Smooth muscle cell (in vitro differentiated cells): ENCODE measurements around the gene GREB1. TPM values are rescaled to one million over a fixed set of nuclear protein-coding genes. Genes with fewer than 3 reads are reported as not detected.

ENCODE experiments used
- DNase-seq: peaks from one replicate; lab custom pipeline; 2025; ENCODE audit not compliant: unreplicated experiment; lab: John Stamatoyannopoulos, UW
- H2AFZ ChIP-seq: fragments of 200-600 bp; sonication (generic); 2 replicates; pipeline ENCODE4 v1.6.0; 2016; ENCODE audit warnings: antibody characterized with exemption, low read depth, mild to moderate bottlenecking
- H3F3A ChIP-seq: fragments of 200-600 bp; sonication (generic); 2 replicates; pipeline ENCODE4 v1.6.0; 2017; ENCODE audit warnings: antibody characterized with exemption, low read depth
- H3K27ac ChIP-seq: fragments of 200-600 bp; sonication (generic); 2 replicates; pipeline ENCODE4 v1.5.1; 2016; ENCODE audit warnings: low read depth, mild to moderate bottlenecking
- H3K27me3 ChIP-seq: fragments of 200-600 bp; sonication (generic); 2 replicates; pipeline ENCODE4 v1.6.1; 2016; ENCODE audit warnings: low read depth, mild to moderate bottlenecking
- H3K36me3 ChIP-seq: fragments of 200-600 bp; sonication (generic); 2 replicates; pipeline ENCODE4 v1.5.1; 2016; ENCODE audit warnings: low read depth
- H3K4me1 ChIP-seq: fragments of 200-600 bp; sonication (generic); 2 replicates; pipeline ENCODE4 v1.5.1; 2016; ENCODE audit warnings: low read depth
- H3K4me2 ChIP-seq: fragments of 200-600 bp; sonication (generic); 2 replicates; pipeline ENCODE4 v1.6.0; 2016; ENCODE audit warnings: mild to moderate bottlenecking
- H3K4me3 ChIP-seq: fragments of 200-600 bp; sonication (generic); 2 replicates; pipeline ENCODE4 v1.5.1; 2016; ENCODE audit warnings: mild to moderate bottlenecking
- H3K79me2 ChIP-seq: fragments of 200-600 bp; sonication (generic); 2 replicates; pipeline ENCODE4 v1.6.0; 2016; ENCODE audit warnings: low read depth, mild to moderate bottlenecking
- H3K9ac ChIP-seq: fragments of 200-600 bp; sonication (generic); 2 replicates; pipeline ENCODE4 v1.6.0; 2016; ENCODE audit warnings: low read depth
- H3K9me3 ChIP-seq: fragments of 200-600 bp; sonication (generic); replicated peaks from 2 replicates; pipeline ENCODE4 v1.5.1; 2016; ENCODE audit warnings: low read depth
- H4K20me1 ChIP-seq: fragments of 200-600 bp; sonication (generic); 2 replicates; pipeline ENCODE4 v1.6.0; 2016; ENCODE audit warnings: low read depth
- CTCF ChIP-seq: fragments of 200-600 bp; sonication (generic); IDR thresholded peaks from 2 replicates; pipeline ENCODE4 v1.5.1; 2017; ENCODE audit warnings: borderline replicate concordance, mild to moderate bottlenecking, antibody characterized with exemption; ENCODE audit not compliant: insufficient read depth, poor library complexity, severe bottlenecking
- WGBS: methylation state at CpG from one replicate; pipeline ENCODE4 v1.1.7; 2016; ENCODE audit warnings: low lambda C conversion rate; 5-methylcytosine and 5-hydroxymethylcytosine counted together
- polyA plus RNA-seq: library from polyadenylated mRNA; unstranded; fragments of >200 nt; fragmentation: Nextera tagmentation; extraction: Ambion mirVana; gene quantifications from 2 replicates; pipeline ENCODE4 v1.2.1, GENCODE V29; 2016
- total RNA-seq: library from RNA; depleted of rRNA; stranded (reverse); fragments of >200 nt; gene quantifications from 2 replicates; pipeline ENCODE4 v1.2.3, GENCODE V29; 2014

The GREB1 gene
- total and polyA plus RNA-seq, 2 experiments from 2014 or later: 1.7 to 4.3 TPM

- Histone ChIP-seq H3K27ac (no peak overlapping the region), H3K4me1 (no peaks in the 10 kb centered on the region), H3K79me2 (no peaks in the 10 kb centered on the region), H3K9ac (no peak overlapping the region), H3K4me2 (no peak overlapping the region), H3F3A (no peaks in the 10 kb centered on the region), H3K36me3 (no peaks in the 10 kb centered on the region), H3K27me3 (no peaks in the 10 kb centered on the region), H4K20me1 (no peaks in the 10 kb centered on the region), H2AFZ (no peak overlapping the region), H3K4me3 (no peak overlapping the region), H3K9me3 (no peaks in the 10 kb centered on the region)
- DNase-seq: no peak
- no peak for TF ChIP-seq CTCF
- WGBS: 95% methylated on average over 14 of the region's 14 CpGs
These were observed 32.5 kb downstream of the GREB1 start for GRCh38 chr2:11566383-11566782.

- no peaks in the 10 kb centered on the region for H3F3A ChIP-seq
- DNase-seq: no peak
These were observed 33.8 kb downstream of the GREB1 start for GRCh38 chr2:11567631-11568031.

GRCh38 chr2:11568436-11568835 lies 34.6 kb downstream of the GREB1 start:
- TF ChIP-seq CTCF: no peak
- peaks cover 5% of the 10 kb centered on the region for H3K4me1 ChIP-seq
- H4K20me1 ChIP-seq: no peaks in the 10 kb centered on the region
- no peak for DNase-seq
- H2AFZ ChIP-seq: no peak overlapping the region
- WGBS: 75% methylated on average over 10 of the region's 10 CpGs
- no peak overlapping the region for H3K4me3 ChIP-seq
- H3K4me2 ChIP-seq: no peak overlapping the region
- no peaks in the 10 kb centered on the region for H3K36me3 ChIP-seq
- H3K9me3 ChIP-seq: no peaks in the 10 kb centered on the region
- no peak overlapping the region for H3K27ac ChIP-seq
- H3K27me3 ChIP-seq: no peaks in the 10 kb centered on the region
- H3K79me2 ChIP-seq: no peaks in the 10 kb centered on the region
- no peaks in the 10 kb centered on the region for H3F3A ChIP-seq
- H3K9ac ChIP-seq: no peak overlapping the region

More at GRCh38 chr2:11567631-11568031, 33.8 kb downstream of the GREB1 start:
- TF ChIP-seq CTCF: no peak
- H3K36me3 ChIP-seq: no peaks in the 10 kb centered on the region
- H3K79me2 ChIP-seq: no peaks in the 10 kb centered on the region
- 96% methylated on average over 8 of the region's 8 CpGs for WGBS
- H3K4me3 ChIP-seq: no peak overlapping the region
- no peak overlapping the region for H3K27ac ChIP-seq
- no peak overlapping the region for H3K9ac ChIP-seq
- no peaks in the 10 kb centered on the region for H3K27me3 ChIP-seq
- no peak overlapping the region for H2AFZ ChIP-seq
- no peaks in the 10 kb centered on the region for H3K4me1 ChIP-seq
- H3K4me2 ChIP-seq: no peak overlapping the region
- H3K9me3 ChIP-seq: no peaks in the 10 kb centered on the region
- H4K20me1 ChIP-seq: no peaks in the 10 kb centered on the region

- H3K27me3 ChIP-seq: no peaks in the 10 kb centered on the region
- H2AFZ ChIP-seq: no peak overlapping the region
- no peaks in the 10 kb centered on the region for H3F3A ChIP-seq
- H3K4me3 ChIP-seq: no peak overlapping the region
- H3K79me2 ChIP-seq: no peaks in the 10 kb centered on the region
- H3K4me2 ChIP-seq: no peak overlapping the region
- no peaks in the 10 kb centered on the region for H3K36me3 ChIP-seq
- TF ChIP-seq CTCF: no peak
- no peaks in the 10 kb centered on the region for H3K9me3 ChIP-seq
- H3K4me1 ChIP-seq: peaks cover 9% of the 10 kb centered on the region
- no peak for DNase-seq
- 100% methylated on average over 7 of the region's 7 CpGs for WGBS
- no peak overlapping the region for H3K27ac ChIP-seq
- H3K9ac ChIP-seq: no peak overlapping the region
- no peaks in the 10 kb centered on the region for H4K20me1 ChIP-seq
These were observed 35.8 kb downstream of the GREB1 start for GRCh38 chr2:11569636-11570035.
